BJ (cell line): ENCODE data around the gene TTLL11. TPM values are rescaled to one million over a fixed set of nuclear protein-coding genes. Genes with fewer than 3 reads are reported as not detected.

Source experiments
- CTCF ChIA-PET: fragments of 350-600 bp; formaldehyde crosslinking; extraction: SDS; loops from one replicate; lab custom pipeline; 2021; ENCODE audit warnings: antibody characterized with exemption, inconsistent platforms; lab: Yijun Ruan, JAX
- POLR2A ChIA-PET: fragments of 300-600 bp; sonication (Branson Sonifier 250); formaldehyde crosslinking; extraction: SDS; loops from one replicate; lab custom pipeline; 2021; ENCODE audit warnings: antibody characterized with exemption; lab: Charles Lee
- DNase-seq: peaks from one replicate; pipeline ENCODE4 v3.0.0-alpha.2; 2011; ENCODE audit warnings: low read depth
- H3K27me3 ChIP-seq: 2 replicates; pipeline ENCODE4 v1.6.0; 2011; ENCODE audit warnings: low read length; ENCODE audit not compliant: control insufficient read depth, insufficient read depth
- H3K36me3 ChIP-seq: 2 replicates; pipeline ENCODE4 v1.5.1; 2011; ENCODE audit warnings: low read length; ENCODE audit not compliant: control insufficient read depth, insufficient read depth
- H3K4me3 ChIP-seq: 2 replicates; pipeline ENCODE4 v1.5.1; 2011; ENCODE audit warnings: low read depth, mild to moderate bottlenecking, control low read depth, low read length
- CTCF ChIP-seq: IDR thresholded peaks from 2 replicates; pipeline ENCODE4 v1.5.1; 2011; ENCODE audit warnings: low read depth, mild to moderate bottlenecking, control low read depth, inconsistent platforms, low read length, moderate library complexity; ENCODE audit not compliant: insufficient read depth
- polyA plus RNA-seq: library from polyadenylated mRNA; depleted of rRNA; stranded (reverse); fragments of >200 nt; gene quantifications from 2 replicates; pipeline ENCODE4 v1.2.3, GENCODE V29; 2011

The TTLL11 gene
- polyA plus RNA-seq, 1 experiment: 5.6 TPM

- POLR2A ChIA-PET: no interaction called here
- H3K36me3 ChIP-seq: no peaks in the 10 kb centered on the region
- no peak for DNase-seq
- CTCF ChIA-PET: interaction anchor here (1.0 kb wide), 1 partner anchor 235 kb away, joined by 3 read pairs; no protein-coding TSS in a partner anchor
- H3K4me3 ChIP-seq: no peak overlapping the region
- no peaks in the 10 kb centered on the region for H3K27me3 ChIP-seq
- no peak for TF ChIP-seq CTCF
These were observed 162.2 kb downstream of the TTLL11 start for GRCh38 chr9:121930956-121931355.

- TF ChIP-seq CTCF: no peak
- H3K36me3 ChIP-seq: no peaks in the 10 kb centered on the region
- POLR2A ChIA-PET: interaction anchor here (0.6 kb wide), 1 partner anchor 110 kb away, joined by 4 read pairs; no protein-coding TSS in a partner anchor
- no peaks in the 10 kb centered on the region for H3K27me3 ChIP-seq
- DNase-seq: no peak
- H3K4me3 ChIP-seq: no peak overlapping the region
- CTCF ChIA-PET: interaction anchor here (0.7 to 1.0 kb wide), 2 partner anchors 9 to 234 kb away, joined by 3 to 4 read pairs; no protein-coding TSS in a partner anchor
These were observed 162.9 kb downstream of the TTLL11 start for GRCh38 chr9:121929893-121930875.

- H3K36me3 ChIP-seq: no peaks in the 10 kb centered on the region
- ChIA-PET POLR2A (no interaction called here), CTCF (interaction anchor here (1.2 kb wide), 1 partner anchor 13 kb away, joined by 4 read pairs; no protein-coding TSS in a partner anchor)
- H3K4me3 ChIP-seq: no peak overlapping the region
- DNase-seq: no peak
- H3K27me3 ChIP-seq: no peaks in the 10 kb centered on the region
- no peak for TF ChIP-seq CTCF
These were observed 165.5 kb downstream of the TTLL11 start for GRCh38 chr9:121927636-121928035.

GRCh38 chr9:121927081-121927480 lies 166.0 kb downstream of the TTLL11 start:
- no peak for DNase-seq
- Histone ChIP-seq H3K4me3 (no peak overlapping the region), H3K36me3 (no peaks in the 10 kb centered on the region), H3K27me3 (no peaks in the 10 kb centered on the region)
- CTCF ChIA-PET: no interaction called here
- no peak for TF ChIP-seq CTCF
- POLR2A ChIA-PET: no interaction called here

GRCh38 chr9:121926351-121926801 lies 166.7 kb downstream of the TTLL11 start:
- no peaks in the 10 kb centered on the region for H3K27me3 ChIP-seq
- H3K36me3 ChIP-seq: no peaks in the 10 kb centered on the region
- ChIA-PET CTCF (no interaction called here), POLR2A (no interaction called here)
- no peak overlapping the region for H3K4me3 ChIP-seq
- DNase-seq: no peak
- no peak for TF ChIP-seq CTCF
